ENCODE data around the gene CACNA1G. TPM values are rescaled to one million over a fixed set of nuclear protein-coding genes. Genes with fewer than 3 reads are reported as not detected.

The CACNA1G gene
- polyA plus RNA-seq, 1 donor (not counting 4 experiments of a cell fraction or from before 2014, with no cell fraction given), result 0.07 TPM

DNA sequence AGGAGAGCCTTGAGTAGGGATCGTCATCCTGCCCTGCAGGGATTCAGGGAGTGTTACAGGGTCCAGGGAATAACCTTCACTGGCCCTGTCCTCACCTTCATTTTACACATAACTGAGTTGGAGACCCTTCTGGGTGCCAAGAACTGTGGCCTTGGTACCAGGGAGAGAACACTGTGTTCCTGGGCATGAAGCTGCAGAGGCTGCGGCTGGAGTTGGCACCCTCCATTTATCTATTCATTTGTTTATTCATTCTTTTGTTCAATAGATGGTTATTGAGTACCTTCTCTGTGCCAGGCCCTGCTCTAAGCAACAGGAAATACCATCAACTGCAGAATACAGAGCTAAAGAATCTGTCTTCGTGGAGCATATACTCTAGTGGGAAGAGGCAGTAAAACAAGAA is 80.8 kb downstream of the CACNA1G start:
- H2AFZ ChIP-seq (ENCODE audit: control insufficient read depth, low read length), result no peak overlapping the region
- H3K4me2 ChIP-seq (ENCODE audit: control insufficient read depth, extremely low read depth, insufficient read depth, low read depth, low read length), result no peak overlapping the region

DNA sequence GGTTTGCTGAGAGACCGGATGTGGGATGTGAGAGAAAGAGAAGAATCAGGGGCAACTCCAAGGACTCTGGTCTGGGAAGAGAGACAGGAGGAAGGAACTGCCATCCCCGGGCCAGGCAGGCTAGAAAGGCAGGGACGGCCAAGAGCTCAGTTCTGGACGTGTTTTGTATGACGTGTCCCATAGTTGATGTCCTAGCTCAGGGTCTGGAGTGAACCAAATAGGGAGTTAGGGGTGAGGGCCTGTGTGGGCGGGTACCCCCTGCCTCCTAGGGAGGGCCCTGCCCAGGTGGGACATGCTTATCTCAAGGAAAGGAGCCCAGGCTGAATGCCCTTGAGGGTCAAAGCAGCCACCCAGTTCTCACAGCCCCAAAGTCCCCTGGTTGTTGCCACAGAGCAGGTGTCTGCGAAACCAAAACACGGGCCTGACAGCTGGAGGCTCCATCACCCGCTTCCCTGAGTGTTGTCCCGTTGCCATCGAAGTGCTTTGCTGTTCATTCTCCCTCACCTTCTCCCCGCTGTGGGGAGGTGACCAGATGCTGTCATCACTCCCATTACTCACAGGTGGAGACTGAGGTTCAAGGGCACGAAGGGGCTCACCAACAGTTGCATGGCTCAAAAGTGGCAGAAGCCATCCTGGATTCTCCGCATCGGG is 81.7 kb downstream of the CACNA1G start:
- dilution Hi-C loops (cut with MboI; ENCODE audit: extremely low pct_ligation_motif_present, low sequenced_read_pairs), result no loop called here
- H3K4me1 ChIP-seq (ENCODE audit: control insufficient read depth, extremely low read depth, insufficient read depth, low read length), result peaks cover 65% of the 10 kb centered on the region
- H3K9ac ChIP-seq (ENCODE audit: control insufficient read depth, extremely low read depth, insufficient read depth, low read length), result no peak overlapping the region
- TF ChIP-seq EZH2 (IDR thresholded peaks at IDR 0.05; ENCODE audit: low read length), result no peak
- TF ChIP-seq, protein P1, sequence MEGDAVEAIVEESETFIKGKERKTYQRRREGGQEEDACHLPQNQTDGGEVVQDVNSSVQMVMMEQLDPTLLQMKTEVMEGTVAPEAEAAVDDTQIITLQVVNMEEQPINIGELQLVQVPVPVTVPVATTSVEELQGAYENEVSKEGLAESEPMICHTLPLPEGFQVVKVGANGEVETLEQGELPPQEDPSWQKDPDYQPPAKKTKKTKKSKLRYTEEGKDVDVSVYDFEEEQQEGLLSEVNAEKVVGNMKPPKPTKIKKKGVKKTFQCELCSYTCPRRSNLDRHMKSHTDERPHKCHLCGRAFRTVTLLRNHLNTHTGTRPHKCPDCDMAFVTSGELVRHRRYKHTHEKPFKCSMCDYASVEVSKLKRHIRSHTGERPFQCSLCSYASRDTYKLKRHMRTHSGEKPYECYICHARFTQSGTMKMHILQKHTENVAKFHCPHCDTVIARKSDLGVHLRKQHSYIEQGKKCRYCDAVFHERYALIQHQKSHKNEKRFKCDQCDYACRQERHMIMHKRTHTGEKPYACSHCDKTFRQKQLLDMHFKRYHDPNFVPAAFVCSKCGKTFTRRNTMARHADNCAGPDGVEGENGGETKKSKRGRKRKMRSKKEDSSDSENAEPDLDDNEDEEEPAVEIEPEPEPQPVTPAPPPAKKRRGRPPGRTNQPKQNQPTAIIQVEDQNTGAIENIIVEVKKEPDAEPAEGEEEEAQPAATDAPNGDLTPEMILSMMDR (optimal IDR thresholded peaks at IDR 0.05 in 1 of 3, IDR thresholded peaks at IDR 0.05 in 1 of 3, conservative IDR thresholded peaks at IDR 0.05 in 1 of 3; ENCODE audit: extremely low read depth in 1 of 3, insufficient read depth in 2 of 3, low read length in 3 of 3), result no peak
- no peaks in the 10 kb centered on the region for H3K9me3 ChIP-seq (ENCODE audit: control insufficient read depth, low read depth, low read length)
- no peak for FAIRE-seq
- no peaks in the 10 kb centered on the region for H3K27me3 ChIP-seq (ENCODE audit: control insufficient read depth, extremely low read depth, insufficient read depth, low read length)
- H3K36me3 ChIP-seq (ENCODE audit: control insufficient read depth in 2 of 2, extremely low read depth in 1 of 2, insufficient read depth in 2 of 2, low read length in 2 of 2), result peaks cover 1 to 18% of the 10 kb centered on the region in 2 experiments
- DNase-seq (ENCODE audit: low read depth, low spot score), result no peak
- no peak overlapping the region for H3K4me3 ChIP-seq (ENCODE audit: control insufficient read depth in 2 of 3, extremely low read depth in 1 of 3, insufficient read depth in 2 of 3, low read depth in 1 of 3, low read length in 3 of 3)
- H3K27ac ChIP-seq (ENCODE audit: control insufficient read depth, insufficient read depth, low read length), result no peak overlapping the region
- H3K4me2 ChIP-seq (ENCODE audit: control insufficient read depth, extremely low read depth, insufficient read depth, low read depth, low read length), result no peak overlapping the region
- H3K79me2 ChIP-seq (ENCODE audit: control insufficient read depth, insufficient read depth, low read length), result peaks cover 34% of the 10 kb centered on the region
- no peaks in the 10 kb centered on the region for H4K20me1 ChIP-seq (ENCODE audit: control insufficient read depth, extremely low read depth, insufficient read depth, low read length)
- no peak overlapping the region for H2AFZ ChIP-seq (ENCODE audit: control insufficient read depth, low read length)
- H3K9me1 ChIP-seq (ENCODE audit: control insufficient read depth, extremely low read depth, insufficient read depth, low read length), result no peaks in the 10 kb centered on the region

More for the DNA sequence above, 80.8 kb downstream of the CACNA1G start:
- DNase-seq (ENCODE audit: low read depth, low spot score) (no peak), FAIRE-seq (no peak)
- Histone ChIP-seq H4K20me1 (ENCODE audit: control insufficient read depth, extremely low read depth, insufficient read depth, low read length) (no peaks in the 10 kb centered on the region), H3K9me3 (ENCODE audit: control insufficient read depth, low read depth, low read length) (no peaks in the 10 kb centered on the region), H3K9me1 (ENCODE audit: control insufficient read depth, extremely low read depth, insufficient read depth, low read length) (no peaks in the 10 kb centered on the region), H3K27me3 (ENCODE audit: control insufficient read depth, extremely low read depth, insufficient read depth, low read length) (no peaks in the 10 kb centered on the region), H3K79me2 (ENCODE audit: control insufficient read depth, insufficient read depth, low read length) (peaks cover 42% of the 10 kb centered on the region), H3K4me1 (ENCODE audit: control insufficient read depth, extremely low read depth, insufficient read depth, low read length) (peaks cover 73% of the 10 kb centered on the region), H3K36me3 (ENCODE audit: control insufficient read depth in 2 of 2, extremely low read depth in 1 of 2, insufficient read depth in 2 of 2, low read length in 2 of 2) (peaks cover 1 to 18% of the 10 kb centered on the region in 2 experiments), H3K9ac (ENCODE audit: control insufficient read depth, extremely low read depth, insufficient read depth, low read length) (no peak overlapping the region), H3K27ac (ENCODE audit: control insufficient read depth, insufficient read depth, low read length) (peak overlapping the region; percentile 22), H3K4me3 (ENCODE audit: control insufficient read depth in 2 of 3, extremely low read depth in 1 of 3, insufficient read depth in 2 of 3, low read depth in 1 of 3, low read length in 3 of 3) (no peak overlapping the region)
- TF ChIP-seq, protein P1 (optimal IDR thresholded peaks at IDR 0.05 in 1 of 3, IDR thresholded peaks at IDR 0.05 in 1 of 3, conservative IDR thresholded peaks at IDR 0.05 in 1 of 3; ENCODE audit: extremely low read depth in 1 of 3, insufficient read depth in 2 of 3, low read length in 3 of 3), result no peak
- dilution Hi-C loops (cut with MboI; ENCODE audit: extremely low pct_ligation_motif_present, low sequenced_read_pairs), result no loop called here
